GM23338 (cell line): Measurements from ENCODE around the gene APBB1IP. TPM values are rescaled to one million over a fixed set of nuclear protein-coding genes. Genes with fewer than 3 reads are reported as not detected.

Source experiments
- ATAC-seq: fragments of 200-7000 bp; cut with Tn5 transposase; 3 replicates; pipeline ENCODE4 v1.9.1; 2020
- DNase-seq: peaks from one replicate; pipeline ENCODE4 v3.0.0-alpha.2; 2015; ENCODE audit warnings: low spot score
- H2AFZ ChIP-seq: fragments of 200-600 bp; sonication (generic); 2 replicates; pipeline ENCODE4 v1.8.0; 2016; ENCODE audit warnings: antibody characterized with exemption, mild to moderate bottlenecking, moderate library complexity
- H3F3A ChIP-seq: fragments of 200-600 bp; sonication (generic); replicated peaks from 2 replicates; pipeline ENCODE4 v1.8.0; 2017; ENCODE audit warnings: antibody characterized with exemption, mixed run types, low read depth
- H3K27ac ChIP-seq: fragments of 200-600 bp; sonication (generic); 2 replicates; pipeline ENCODE4 v1.6.1; 2016; ENCODE audit warnings: low read depth
- H3K27me3 ChIP-seq: fragments of 200-600 bp; sonication (generic); 2 replicates; pipeline ENCODE4 v1.8.0; 2016; ENCODE audit warnings: mild to moderate bottlenecking, mixed run types, moderate library complexity; ENCODE audit not compliant: insufficient read depth
- H3K36me3 ChIP-seq: fragments of 200-600 bp; sonication (generic); 2 replicates; pipeline ENCODE4 v1.8.0; 2016; ENCODE audit warnings: mild to moderate bottlenecking; ENCODE audit not compliant: insufficient read depth
- H3K4me1 ChIP-seq: fragments of 200-600 bp; sonication (generic); 2 replicates; pipeline ENCODE4 v1.8.0; 2016; ENCODE audit warnings: mild to moderate bottlenecking, moderate library complexity; ENCODE audit not compliant: insufficient read depth
- H3K4me2 ChIP-seq: fragments of 200-600 bp; sonication (generic); 2 replicates; pipeline ENCODE4 v1.7.1; 2017; ENCODE audit warnings: mixed run types
- H3K4me3 ChIP-seq: fragments of 200-600 bp; sonication (generic); 2 replicates; pipeline ENCODE4 v1.6.1; 2016; ENCODE audit warnings: mixed run types
- H3K79me2 ChIP-seq: fragments of 200-600 bp; sonication (generic); replicated peaks from 2 replicates; pipeline ENCODE4 v1.8.0; 2017; ENCODE audit warnings: mild to moderate bottlenecking; ENCODE audit not compliant: insufficient read depth
- H3K9me2 ChIP-seq: fragments of 200-600 bp; sonication (generic); 2 replicates; pipeline ENCODE4 v1.8.0; 2017; ENCODE audit not compliant: insufficient read depth
- H4K20me1 ChIP-seq: fragments of 200-600 bp; sonication (generic); replicated peaks from 2 replicates; pipeline ENCODE4 v1.8.0; 2017; ENCODE audit warnings: mild to moderate bottlenecking; ENCODE audit not compliant: insufficient read depth
- H3K27ac Mint-ChIP-seq: 2 replicates; pipeline ENCODE4 v1.8.0; 2020; ENCODE audit warnings: inconsistent platforms, mild to moderate bottlenecking, moderate library complexity, mixed read lengths
- H3K27me3 Mint-ChIP-seq: 3 replicates; pipeline ENCODE4 v1.8.0; 2022; ENCODE audit warnings: low read depth, mild to moderate bottlenecking, moderate library complexity, mixed read lengths, inconsistent platforms; ENCODE audit not compliant: insufficient read depth, poor library complexity
- H3K36me3 Mint-ChIP-seq: 3 replicates; pipeline ENCODE4 v1.8.0; 2021; ENCODE audit warnings: low read depth, mild to moderate bottlenecking, inconsistent platforms, moderate library complexity, mixed read lengths
- H3K4me1 Mint-ChIP-seq: 3 replicates; pipeline ENCODE4 v1.8.0; 2020; ENCODE audit warnings: mild to moderate bottlenecking, inconsistent platforms, mixed read lengths
- H3K4me3 Mint-ChIP-seq: 3 replicates; pipeline ENCODE4 v1.8.0; 2021; ENCODE audit warnings: moderate library complexity, mild to moderate bottlenecking, inconsistent platforms, mixed read lengths
- H3K9me3 Mint-ChIP-seq: 3 replicates; pipeline ENCODE4 v1.8.0; 2020; ENCODE audit warnings: moderate library complexity, mild to moderate bottlenecking, inconsistent platforms, mixed read lengths
- CREB1 ChIP-seq: fragments of 250-450 bp; sonication (Bioruptor Pico); IDR thresholded peaks from 2 replicates; pipeline ENCODE4 v1.5.0; 2020; ENCODE audit warnings: low read depth, mild to moderate bottlenecking, moderate library complexity
- CTCF ChIP-seq, 2 experiments: fragments of 200-600 bp in 1 of 2; sonication (generic) in 1 of 2; conservative IDR thresholded peaks; 2 replicates each; pipeline versions ENCODE4 v1.5.1 to v1.6.1; 2016 to 2017; ENCODE audit warnings: antibody characterized with exemption in 2 of 2, low read depth in 2 of 2, mild to moderate bottlenecking in 2 of 2, moderate library complexity in 1 of 2
- ETS1 ChIP-seq: IDR thresholded peaks from 2 replicates; pipeline ENCODE4 v1.6.1; 2016; ENCODE audit warnings: antibody characterized with exemption
- EZH2 ChIP-seq: fragments of 200-600 bp; sonication (generic); IDR thresholded peaks from one replicate; pipeline ENCODE4 v1.8.0; 2017; ENCODE audit warnings: antibody characterized with exemption, mild to moderate bottlenecking, low read depth; ENCODE audit not compliant: unreplicated experiment
- EZH2phosphoT487 ChIP-seq: fragments of 200-600 bp; sonication (generic); IDR thresholded peaks from one replicate; pipeline ENCODE4 v1.8.1; 2018; ENCODE audit warnings: antibody characterized with exemption; ENCODE audit not compliant: unreplicated experiment
- JUNB ChIP-seq: IDR thresholded peaks from one replicate; pipeline ENCODE4 v1.6.1; 2016; ENCODE audit warnings: antibody characterized with exemption; ENCODE audit not compliant: unreplicated experiment
- NANOG ChIP-seq: IDR thresholded peaks from 2 replicates; pipeline ENCODE4 v1.6.1; 2016; ENCODE audit warnings: antibody characterized with exemption, borderline replicate concordance
- POLR2AphosphoS5 ChIP-seq: IDR thresholded peaks from 2 replicates; pipeline ENCODE4 v1.6.1; 2016; ENCODE audit warnings: antibody characterized with exemption, low read depth
- REST ChIP-seq: IDR thresholded peaks from one replicate; pipeline ENCODE4 v1.6.1; 2018; ENCODE audit warnings: antibody characterized with exemption; ENCODE audit not compliant: unreplicated experiment
- STAT1 ChIP-seq: IDR thresholded peaks from one replicate; pipeline ENCODE4 v1.6.1; 2016; ENCODE audit warnings: antibody characterized with exemption; ENCODE audit not compliant: unreplicated experiment
- ZNF114 ChIP-seq: fragments of 250-450 bp; sonication (Bioruptor Pico); IDR thresholded peaks from 2 replicates; pipeline ENCODE4 v1.5.0; 2020; ENCODE audit warnings: mild to moderate bottlenecking, moderate library complexity
- ZNF331 ChIP-seq: fragments of 250-450 bp; sonication (Bioruptor Pico); IDR thresholded peaks from 2 replicates; pipeline ENCODE4 v1.5.0; 2020; ENCODE audit warnings: low read depth, mild to moderate bottlenecking, moderate library complexity
- ZNF462 ChIP-seq: fragments of 250-450 bp; sonication (Bioruptor Pico); IDR thresholded peaks from 2 replicates; pipeline ENCODE4 v1.5.0; 2020; ENCODE audit warnings: mild to moderate bottlenecking, moderate library complexity
- polyA plus RNA-seq: library from polyadenylated mRNA; unstranded; fragments of >200 nt; fragmentation: Nextera tagmentation; extraction: Ambion mirVana; gene quantifications from 2 replicates; pipeline ENCODE4 v1.2.1, GENCODE V29; 2016
- total RNA-seq: library from RNA; depleted of rRNA; stranded (reverse); fragments of >200 nt; shearing (Covaris generic); gene quantifications from 2 replicates; pipeline ENCODE4 v1.2.3, GENCODE V29; 2014

The APBB1IP gene
- total and polyA plus RNA-seq, 2 experiments from 2014 or later: 0.14 to 0.16 TPM

GRCh38 chr10:26579256-26580063 is 141.3 kb downstream of the APBB1IP start:
- no peak overlapping the region for H3K4me3 Mint-ChIP-seq
- H3F3A ChIP-seq: no peaks in the 10 kb centered on the region
- peaks cover 3% of the 10 kb centered on the region; the same call in 1 of the 3 replicates for H3K4me1 Mint-ChIP-seq
- no peak overlapping the region for H3K27ac ChIP-seq
- no peak overlapping the region for H3K4me3 ChIP-seq
- H3K4me2 ChIP-seq: no peak overlapping the region
- 0 out of 2 replicates have a peak overlapping the region, but pooled peaks have one; percentile 56 for H2AFZ ChIP-seq
- no peaks in the 10 kb centered on the region for H3K27me3 ChIP-seq
- H3K79me2 ChIP-seq: no peaks in the 10 kb centered on the region
- H4K20me1 ChIP-seq: no peaks in the 10 kb centered on the region
- DNase-seq: no peak
- H3K27ac Mint-ChIP-seq: no peak overlapping the region
- H3K9me2 ChIP-seq: no peaks in the 10 kb centered on the region
- H3K36me3 ChIP-seq: no peaks in the 10 kb centered on the region
- H3K36me3 Mint-ChIP-seq: peaks cover 7% of the 10 kb centered on the region; the same call in 1 of the 3 replicates
- H3K27me3 Mint-ChIP-seq: peaks cover 3% of the 10 kb centered on the region
- H3K9me3 Mint-ChIP-seq: peaks cover 12% of the 10 kb centered on the region
- H3K4me1 ChIP-seq: no peaks in the 10 kb centered on the region
- no peak; the same call in 2 of the 3 replicates for ATAC-seq
- no peak for TF ChIP-seq CTCF (conservative IDR thresholded peaks at IDR 0.05; ENCODE audit: low read depth in 2 of 2)
- no peak for TF ChIP-seq POLR2AphosphoS5
- no peak for TF ChIP-seq JUNB
- TF ChIP-seq ZNF462: no peak
- no peak for TF ChIP-seq EZH2
- no peak for TF ChIP-seq ZNF331 (CRISPR knock-in tag)
- TF ChIP-seq ETS1: no peak
- TF ChIP-seq EZH2phosphoT487: no peak
- TF ChIP-seq ZNF114 (CRISPR knock-in tag): no peak
- TF ChIP-seq CREB1 (CRISPR knock-in tag): no peak
- no peak for TF ChIP-seq REST
- TF ChIP-seq STAT1: no peak
- no peak for TF ChIP-seq NANOG
